Amniotic stem cell (primary cell): ENCODE results near the gene GAS6.

Source experiments
- DNase-seq: peaks from one replicate; lab custom pipeline; 2025; lab: John Stamatoyannopoulos, UW

GAS6 gene

DNA sequence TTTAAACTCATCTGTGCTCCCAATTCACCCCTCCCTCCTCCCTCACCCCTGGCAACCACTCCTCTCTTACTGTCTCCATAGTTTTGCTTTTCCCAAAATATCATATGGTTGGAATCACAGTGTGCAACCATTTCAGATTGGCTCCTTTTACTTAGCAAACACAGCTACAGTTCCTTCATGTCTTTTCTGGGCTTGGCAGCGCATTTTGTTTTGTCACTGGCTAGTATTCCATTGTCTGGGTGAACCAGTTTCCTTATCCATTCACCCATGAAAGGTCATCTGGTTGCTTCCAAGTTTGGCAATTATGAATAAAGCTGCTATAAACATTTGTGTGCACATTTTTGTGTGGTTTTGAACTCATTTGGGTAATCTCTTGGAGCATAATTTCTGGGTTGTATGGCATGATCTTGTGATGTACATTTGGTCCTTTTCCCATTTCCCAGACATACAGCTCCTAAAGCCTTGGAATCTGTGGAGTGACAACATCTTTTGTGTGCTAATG, 23.9 kb upstream of the GAS6 start:
- DNase-seq, result no peak

GRCh38 chr13:113886561-113887112, 22.8 kb upstream of the GAS6 start:
- DNase-seq, result no peak

DNA sequence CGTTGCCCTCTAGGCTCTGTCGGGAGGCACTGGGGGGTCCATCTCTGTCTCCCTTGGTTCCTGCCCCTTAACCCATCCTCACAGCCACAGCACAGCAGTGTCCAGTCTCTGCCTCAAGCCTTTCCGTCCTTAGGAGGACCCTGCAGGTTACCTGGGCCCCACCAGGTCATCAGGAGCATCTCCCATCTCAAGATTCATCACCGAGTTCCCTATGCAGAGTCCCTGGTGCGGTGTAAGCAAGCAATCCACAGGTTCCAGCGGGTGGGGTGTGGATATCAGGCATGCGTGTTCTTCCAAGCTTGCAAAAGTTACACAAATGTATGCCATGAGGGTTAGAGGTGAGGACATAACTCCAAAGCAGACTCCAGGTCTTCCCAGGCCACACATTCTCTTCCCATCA, 20.9 kb upstream of the GAS6 start:
- DNase-seq, result no peak

DNA sequence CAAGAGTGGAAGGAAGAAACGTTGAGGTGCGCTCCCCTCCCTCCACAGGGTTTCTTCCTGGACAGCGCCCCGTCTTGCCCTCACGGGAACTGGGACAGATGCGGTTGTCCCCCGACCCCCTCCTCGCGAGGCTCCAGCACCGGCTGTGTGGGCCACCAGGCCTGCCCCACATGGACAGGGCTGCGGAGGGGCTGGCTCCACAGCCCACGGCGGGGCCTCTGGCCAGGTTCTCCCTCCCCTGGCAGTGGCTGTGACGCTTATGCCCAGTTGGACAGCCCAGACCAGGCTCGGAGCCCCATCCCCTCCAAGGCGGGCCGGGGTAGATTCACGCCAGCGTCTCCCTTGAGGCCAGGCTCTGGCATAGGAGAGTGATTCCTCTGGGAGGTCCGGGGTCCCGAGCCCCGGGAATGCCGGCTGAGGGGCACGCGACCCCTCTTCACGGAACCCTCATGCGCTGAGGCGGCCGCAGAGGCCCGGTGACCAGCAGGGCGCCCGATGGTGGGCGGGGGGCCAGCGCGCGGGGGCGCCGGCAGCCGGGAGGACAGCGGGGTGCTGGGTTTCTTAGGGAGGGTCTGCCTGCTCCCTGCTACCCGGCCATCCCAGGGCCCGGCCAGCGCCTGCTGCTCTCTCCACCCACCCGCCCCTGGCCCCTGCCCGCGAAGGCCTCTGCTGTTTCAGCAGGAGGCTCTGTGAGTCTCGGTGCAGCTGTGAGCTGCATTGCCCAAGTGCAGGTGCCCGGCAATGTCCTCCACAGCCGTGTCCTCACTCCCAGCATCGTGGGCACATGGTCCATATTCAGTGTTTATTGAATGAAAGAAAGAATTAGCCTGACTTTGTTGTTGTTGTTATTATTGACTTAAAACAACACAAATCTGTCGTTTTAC, 20.3 kb upstream of the GAS6 start:
- DNase-seq, result no peak

DNA sequence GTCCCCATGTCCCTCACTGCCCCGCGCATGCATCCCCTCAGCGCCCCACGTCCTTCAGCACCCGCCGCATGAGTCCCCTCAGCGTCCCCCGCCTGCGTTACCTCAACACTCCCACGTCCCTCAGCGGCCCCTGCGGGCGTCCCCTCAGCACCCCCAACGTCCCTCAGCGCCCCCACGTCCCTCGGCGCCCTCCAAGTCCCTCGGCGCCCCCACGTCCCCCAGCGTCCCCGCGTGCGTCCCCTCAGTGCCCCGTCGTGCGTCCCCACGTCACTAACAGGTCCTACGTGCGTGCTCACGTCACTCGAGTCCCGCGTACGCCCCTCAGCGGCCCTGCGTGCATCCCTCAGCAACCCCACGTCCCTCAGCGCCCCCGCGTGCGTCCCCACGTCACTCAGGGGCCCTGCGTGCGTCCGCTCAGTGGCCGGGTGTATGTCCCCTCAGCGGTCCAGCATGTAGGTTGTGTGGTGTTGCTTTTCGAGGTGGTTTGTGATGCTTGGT, 19.5 kb upstream of the GAS6 start:
- no peak for DNase-seq

DNA sequence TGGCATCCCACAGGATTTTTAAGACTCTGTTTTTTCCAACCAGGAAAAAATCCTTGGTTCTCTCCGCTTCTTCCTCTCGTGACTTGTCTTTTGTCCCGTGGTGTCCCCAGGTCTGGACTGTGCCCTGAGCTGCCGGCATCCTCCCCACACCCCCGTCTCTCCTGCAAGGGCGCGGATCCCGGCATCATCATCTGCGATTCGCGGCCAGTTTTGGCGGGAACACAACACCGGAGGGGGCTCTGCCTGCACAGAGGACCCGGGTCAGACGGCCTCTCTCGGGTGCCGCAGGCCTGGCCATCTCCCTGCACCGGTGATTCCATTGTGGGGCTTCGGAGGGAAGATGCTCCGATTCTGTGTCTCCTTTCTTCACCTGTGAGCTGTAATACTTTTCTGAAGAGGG, 18.8 kb upstream of the GAS6 start:
- no peak for DNase-seq

GRCh38 chr13:113882267-113882630, 18.4 kb upstream of the GAS6 start:
- DNase-seq, result no peak

DNA sequence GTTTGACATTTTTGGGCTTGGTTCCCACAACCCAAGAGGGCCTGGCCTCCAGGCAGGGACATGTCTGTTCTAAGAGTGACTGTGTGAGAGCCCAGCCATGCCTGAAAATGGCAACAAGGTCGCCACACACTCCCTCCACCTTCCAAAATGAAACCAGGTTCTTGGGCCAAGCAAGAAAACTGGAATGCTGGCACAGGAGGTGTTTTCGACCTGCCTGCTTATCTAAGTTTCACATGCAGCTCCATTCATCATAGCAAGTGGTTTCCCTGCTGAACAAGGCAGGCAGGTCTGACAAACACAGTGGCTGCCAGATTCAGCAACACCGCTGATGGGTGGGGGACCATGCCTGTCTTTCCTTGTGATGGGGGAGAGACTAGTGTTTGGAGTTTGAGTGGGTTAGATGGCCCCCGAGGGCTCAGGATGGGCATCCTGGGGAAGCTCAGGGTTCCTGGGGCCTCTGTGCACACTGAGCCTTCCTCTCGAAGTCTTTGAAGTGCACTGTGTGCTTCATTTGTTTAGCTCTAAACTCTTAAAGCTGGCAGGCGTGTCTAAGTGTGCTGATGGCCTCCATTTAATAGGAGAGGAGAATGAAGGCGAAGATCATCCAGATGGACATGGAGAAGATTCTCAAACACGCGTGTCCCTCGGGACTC, 17.9 kb upstream of the GAS6 start:
- no peak for DNase-seq

GRCh38 chr13:113880651-113881611, 17.1 kb upstream of the GAS6 start:
- no peak for DNase-seq

- DNase-seq, result no peak
Measured at GRCh38 chr13:113879494-113880360, 15.9 kb upstream of the GAS6 start.

- no peak for DNase-seq
Measured at GRCh38 chr13:113879017-113879416, 15.1 kb upstream of the GAS6 start.

GRCh38 chr13:113877149-113877990, 13.5 kb upstream of the GAS6 start:
- DNase-seq, result no peak

DNA sequence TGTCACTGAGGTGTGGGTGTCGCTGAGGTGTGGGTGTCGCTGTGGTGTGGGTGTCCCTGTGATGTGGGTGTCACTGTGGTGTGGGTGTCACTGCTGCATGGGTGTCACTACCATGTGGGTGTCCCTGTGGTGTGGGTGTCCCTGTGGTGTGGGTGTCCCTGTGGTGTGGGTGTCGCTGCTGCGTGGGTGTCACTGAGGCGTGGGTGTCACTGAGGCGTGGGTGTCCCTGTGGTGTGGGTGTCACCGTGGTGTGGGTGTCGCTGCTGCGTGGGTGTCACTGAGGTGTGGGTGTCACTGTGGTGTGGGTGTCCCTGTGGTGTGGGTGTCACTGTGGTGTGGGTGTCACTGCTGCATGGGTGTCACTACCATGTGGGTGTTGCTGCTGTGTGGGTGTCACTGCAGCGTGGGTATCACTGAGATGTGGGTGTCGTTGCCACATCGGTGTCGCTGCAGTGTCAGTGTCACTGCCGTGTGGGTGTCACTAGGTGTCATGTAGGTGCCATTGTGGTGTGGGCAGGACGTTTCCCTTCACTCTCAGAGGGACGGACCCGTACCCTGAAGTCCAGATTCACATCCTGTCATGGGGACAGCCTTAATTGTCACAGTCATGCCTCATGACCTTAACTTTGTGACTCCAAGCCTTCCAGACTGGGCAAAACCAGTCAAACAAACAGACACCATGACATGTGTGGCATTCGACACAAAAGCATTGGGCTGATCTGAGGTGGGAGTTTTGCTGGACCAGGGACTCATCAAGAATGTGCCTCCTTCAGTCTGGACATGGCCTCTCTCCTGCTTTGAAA, 12.7 kb upstream of the GAS6 start:
- DNase-seq, result no peak

DNA sequence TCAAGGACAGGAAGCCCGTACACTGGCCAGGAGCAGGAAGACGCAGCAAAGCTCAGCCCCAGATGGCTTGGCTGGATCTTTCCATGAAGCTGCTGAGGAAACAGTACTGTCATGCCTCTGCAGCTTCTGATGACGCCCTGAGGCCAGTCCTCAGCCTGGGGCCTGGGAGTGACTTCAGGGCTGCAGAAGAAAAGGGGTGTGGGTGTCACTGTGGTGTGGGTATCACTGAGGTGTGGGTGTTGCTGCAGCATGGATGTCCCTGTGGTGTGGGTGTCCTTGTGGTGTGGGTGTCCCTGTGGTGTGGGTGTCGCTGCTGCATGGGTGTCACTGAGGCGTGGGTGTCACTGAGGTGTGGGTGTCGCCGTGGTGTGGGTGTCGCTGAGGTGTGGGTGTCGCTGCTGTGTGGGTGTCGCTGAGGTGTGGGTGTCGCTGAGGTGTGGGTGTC, 12.0 kb upstream of the GAS6 start:
- DNase-seq, result no peak

GRCh38 chr13:113875429-113875815, 11.5 kb upstream of the GAS6 start:
- no peak for DNase-seq

GRCh38 chr13:113874579-113875428, 10.9 kb upstream of the GAS6 start:
- no peak for DNase-seq

DNA sequence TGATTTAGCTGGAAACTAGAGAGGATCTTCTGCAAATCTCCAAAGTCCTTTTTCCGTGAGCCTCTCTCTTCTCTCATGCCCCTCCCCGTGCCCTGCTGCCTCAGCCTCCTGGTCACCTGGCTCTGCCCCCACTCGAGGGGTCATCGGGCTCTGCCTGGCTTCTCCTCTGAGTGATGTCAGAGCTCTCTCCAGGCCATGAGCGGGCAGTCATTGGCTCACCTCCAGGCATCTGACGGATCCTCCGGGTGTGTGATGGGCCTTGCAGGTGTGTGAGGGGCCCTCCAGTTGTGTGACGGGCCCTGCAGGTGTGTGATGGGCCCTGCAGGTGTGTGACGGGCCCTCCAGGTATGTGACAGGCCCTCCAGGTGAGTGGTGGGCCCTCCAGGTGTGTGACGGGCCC, 10.3 kb upstream of the GAS6 start:
- DNase-seq, result no peak

DNA sequence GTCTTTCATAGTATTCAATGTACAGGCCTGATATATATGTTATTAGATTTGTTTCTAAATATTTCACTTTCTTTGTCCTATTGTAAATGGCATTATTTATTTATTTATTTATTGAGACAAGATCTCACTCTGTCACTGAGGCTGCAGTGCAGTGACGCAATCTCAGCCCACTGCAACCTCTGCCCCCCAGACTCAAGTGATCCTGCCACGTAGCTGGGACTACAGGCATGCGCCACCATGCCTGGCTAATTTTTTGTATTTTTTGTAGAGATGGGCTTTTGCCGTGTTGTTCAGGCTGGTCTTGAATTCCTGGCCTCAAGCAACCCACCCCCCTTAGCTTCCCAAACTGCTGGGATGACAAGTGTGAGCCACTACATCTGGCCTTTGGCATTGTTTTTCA, 5.4 kb upstream of the GAS6 start:
- DNase-seq, result no peak
